Activated T-cell treated with anti-CD3 and anti-CD28 coated beads for 4 hours (primary cell): Measurements from ENCODE around the gene RAB25.

ENCODE experiments used
- DNase-seq: peaks from one replicate; pipeline ENCODE4 v3.0.0-alpha.2; 2020

The RAB25 gene

GRCh38 chr1:156080863-156081179 lies 19.9 kb downstream of the RAB25 start:
- DNase-seq = no peak

- no peak for DNase-seq
These were observed 20.4 kb downstream of the RAB25 start for GRCh38 chr1:156081180-156081916.

GRCh38 chr1:156081917-156082308 lies 21.0 kb downstream of the RAB25 start:
- no peak for DNase-seq

GRCh38 chr1:156082309-156083091 lies 21.5 kb downstream of the RAB25 start, which contains the start of gene MEX3A:
TSS of gene MEX3A (minus strand) at chr1:156082465. CDS start at chr1:156081998, 467 bp downstream.
- DNase-seq = peak; percentile 48

- DNase-seq = no peak
These were observed 23.1 kb downstream of the RAB25 start for GRCh38 chr1:156083800-156084790.

- no peak for DNase-seq
These were observed 25.3 kb downstream of the RAB25 start for GRCh38 chr1:156086256-156086662.

- DNase-seq = no peak
These were observed 28.7 kb downstream of the RAB25 start for GRCh38 chr1:156089704-156090103.

- DNase-seq = no peak
These were observed 29.3 kb downstream of the RAB25 start for GRCh38 chr1:156090138-156090839.

GRCh38 chr1:156090840-156091188 lies 29.9 kb downstream of the RAB25 start:
- peak; percentile 85 for DNase-seq

- no peak for DNase-seq
These were observed 30.6 kb downstream of the RAB25 start for GRCh38 chr1:156091610-156092009.

- DNase-seq = no peak
These were observed 35.0 kb downstream of the RAB25 start for GRCh38 chr1:156095906-156096508.

GRCh38 chr1:156096640-156097391 lies 35.9 kb downstream of the RAB25 start:
- peak; percentile 79 for DNase-seq

- no peak for DNase-seq
These were observed 36.7 kb downstream of the RAB25 start for GRCh38 chr1:156097499-156098178.

GRCh38 chr1:156098784-156099183 lies 37.8 kb downstream of the RAB25 start:
- DNase-seq = no peak

GRCh38 chr1:156099282-156099681 lies 38.3 kb downstream of the RAB25 start:
- DNase-seq = no peak

- DNase-seq = no peak
These were observed 39.4 kb downstream of the RAB25 start for GRCh38 chr1:156100205-156100995.

GRCh38 chr1:156101880-156102279 lies 40.9 kb downstream of the RAB25 start:
- no peak for DNase-seq

- DNase-seq = no peak
These were observed 41.9 kb downstream of the RAB25 start for GRCh38 chr1:156102633-156103511.

- no peak for DNase-seq
These were observed 42.6 kb downstream of the RAB25 start for GRCh38 chr1:156103521-156103947.
